CD4-positive, alpha-beta T cell treated with Interleukin-21 for 1 hour (primary cell): ENCODE data around the gene TMEM266.

Experiments used
- DNase-seq: peaks from one replicate; pipeline ENCODE4 v3.0.0-alpha.2; 2020

TMEM266 gene

GRCh38 chr15:76135516-76135915 is 75.7 kb downstream of the TMEM266 start:
- no peak for DNase-seq

- no peak for DNase-seq
Measured at GRCh38 chr15:76138436-76138835, 78.7 kb downstream of the TMEM266 start.

GRCh38 chr15:76139368-76140073 is 79.7 kb downstream of the TMEM266 start:
- DNase-seq = peak; percentile 60

GRCh38 chr15:76140074-76140464 is 80.3 kb downstream of the TMEM266 start:
- DNase-seq = no peak

GRCh38 chr15:76146812-76147211 is 87.0 kb downstream of the TMEM266 start:
- no peak for DNase-seq

- peak; percentile 52 for DNase-seq
Measured at GRCh38 chr15:76147906-76148570, 88.3 kb downstream of the TMEM266 start.

GRCh38 chr15:76149291-76149915 is 89.6 kb downstream of the TMEM266 start:
- DNase-seq = no peak

GRCh38 chr15:76150513-76150912 is 90.7 kb downstream of the TMEM266 start:
- no peak for DNase-seq

GRCh38 chr15:76150971-76151598 is 91.3 kb downstream of the TMEM266 start:
- DNase-seq = peak; percentile 70

GRCh38 chr15:76151599-76151974 is 91.8 kb downstream of the TMEM266 start:
- no peak for DNase-seq

- no peak for DNase-seq
Measured at GRCh38 chr15:76152197-76152596, 92.4 kb downstream of the TMEM266 start.

GRCh38 chr15:76153241-76154197 is 93.7 kb downstream of the TMEM266 start:
- DNase-seq = no peak

- DNase-seq = no peak
Measured at GRCh38 chr15:76155731-76156130, 95.9 kb downstream of the TMEM266 start.

GRCh38 chr15:76158226-76158625 is 98.4 kb downstream of the TMEM266 start:
- no peak for DNase-seq

GRCh38 chr15:76158815-76159214 is 99.0 kb downstream of the TMEM266 start:
- DNase-seq = no peak

- no peak for DNase-seq
Measured at GRCh38 chr15:76159282-76159681, 99.5 kb downstream of the TMEM266 start.

GRCh38 chr15:76160426-76161152 is 100.8 kb downstream of the TMEM266 start:
- DNase-seq = no peak

- no peak for DNase-seq
Measured at GRCh38 chr15:76161153-76162035, 101.6 kb downstream of the TMEM266 start.

GRCh38 chr15:76162036-76162398 is 102.2 kb downstream of the TMEM266 start:
- DNase-seq = no peak

GRCh38 chr15:76162784-76163456 is 103.1 kb downstream of the TMEM266 start:
- no peak for DNase-seq
